ENCODE measurements around the gene DGKG. TPM values are rescaled to one million over a fixed set of nuclear protein-coding genes. Genes with fewer than 3 reads are reported as not detected.
A peak's percentile ranks its signal among the peaks of the same experiment; 100 is the strongest.

Gene DGKG
- total and polyA plus RNA-seq, 12 donors = 7.2 to 75.7 (median 41.4) TPM

- intact Hi-C loops (cut with DNase I) = no loop called here
- WGBS, 2 donors = 76 to 79% methylated on average over 2 of the region's 2 CpGs
- Histone ChIP-seq H3K4me3 (no peak overlapping the region), H3K9me3 (no peaks in the 10 kb centered on the region), H3K36me3 (peaks cover 0 to 28% (median 0%) of the 10 kb centered on the region in 9 donors), H3K27ac (peak overlapping the region in 3 of 10 donors; percentile 23 to 78 (median 31)), H3K4me1 (peaks cover 0 to 53% (median 0%) of the 10 kb centered on the region in 9 donors), H3K27me3 (peaks cover 0 to 5% (median 0%) of the 10 kb centered on the region in 7 donors)
- ATAC-seq (peak in 7 of 8 donors; percentile 58 to 77 (median 63)), DNase-seq (no peak)
- TF ChIP-seq CTCF (IDR thresholded peaks at IDR 0.05) = no peak
Observed at GRCh38 chr3:186185194-186185787, 176.7 kb downstream of the DGKG start.

- ATAC-seq (no peak), DNase-seq (no peak)
- H3K36me3 ChIP-seq = peaks cover 0 to 31% (median 0%) of the 10 kb centered on the region in 9 donors
- peak overlapping the region in 1 of 10 donors; percentile 78 for H3K27ac ChIP-seq
- H3K27me3 ChIP-seq = no peaks in the 10 kb centered on the region
- no peaks in the 10 kb centered on the region for H3K9me3 ChIP-seq
- 60 to 61% methylated on average over 2 of the region's 2 CpGs for WGBS, 2 donors
- H3K4me3 ChIP-seq = no peak overlapping the region
- intact Hi-C loops (cut with DNase I) = no loop called here
- H3K4me1 ChIP-seq = peaks cover 0 to 53% (median 0%) of the 10 kb centered on the region in 9 donors
- TF ChIP-seq CTCF (IDR thresholded peaks at IDR 0.05) = no peak
Observed at GRCh38 chr3:186184021-186184420, 178.0 kb downstream of the DGKG start.

GRCh38 chr3:186182850-186183249 lies 179.2 kb downstream of the DGKG start:
- DNase-seq (no peak), ATAC-seq (no peak)
- H3K4me1 ChIP-seq = peaks cover 0 to 51% (median 0%) of the 10 kb centered on the region in 9 donors
- intact Hi-C loops (cut with DNase I) = no loop called here
- TF ChIP-seq CTCF (IDR thresholded peaks at IDR 0.05) = no peak
- H3K27me3 ChIP-seq = no peaks in the 10 kb centered on the region
- H3K4me3 ChIP-seq = no peak overlapping the region
- WGBS, 2 donors = 58 to 66% methylated on average over 6 of the region's 6 CpGs
- H3K36me3 ChIP-seq = peaks cover 0 to 37% (median 6%) of the 10 kb centered on the region in 9 donors
- H3K27ac ChIP-seq = no peak overlapping the region
- H3K9me3 ChIP-seq = no peaks in the 10 kb centered on the region

- TF ChIP-seq CTCF (IDR thresholded peaks at IDR 0.05) = no peak
- Histone ChIP-seq H3K9me3 (no peaks in the 10 kb centered on the region), H3K36me3 (peaks cover 0 to 39% (median 7%) of the 10 kb centered on the region in 9 donors), H3K27me3 (no peaks in the 10 kb centered on the region), H3K27ac (no peak overlapping the region), H3K4me3 (no peak overlapping the region), H3K4me1 (peaks cover 0 to 43% (median 0%) of the 10 kb centered on the region in 9 donors)
- intact Hi-C loops (cut with DNase I) = no loop called here
- 80 to 92% methylated on average over 2 of the region's 2 CpGs for WGBS, 2 donors
- ATAC-seq (no peak), DNase-seq (no peak)
Observed at GRCh38 chr3:186181901-186182300, 180.1 kb downstream of the DGKG start.

All from heart right ventricle (tissue), 16 donors.